ENCODE measurements around the gene PSMC3. TPM values are rescaled to one million over a fixed set of nuclear protein-coding genes. Genes with fewer than 3 reads are reported as not detected.

PSMC3 gene
- total and polyA plus RNA-seq, 9 of the 15 experiments (the other 6 are each of a cell fraction or from before 2014, with no cell fraction given), result 44.3 to 324 (median 240) TPM

- TF ChIP-seq ZNF407 (IDR thresholded peaks at IDR 0.05; ENCODE audit: low read depth), result no peak
- TF ChIP-seq ZNF280B (CRISPR knock-in tag; IDR thresholded peaks at IDR 0.05), result no peak
- TF ChIP-seq JUND (IDR thresholded peaks at IDR 0.05; ENCODE audit: borderline replicate concordance, low read depth, low read length), result peak; percentile 63
- no peak; the same call in 2 of the 3 replicates for TF ChIP-seq JUND (tag; IDR thresholded peaks at IDR 0.05; ENCODE audit: borderline replicate concordance, low read depth, low read length)
- no peak for TF ChIP-seq ZNF253 (CRISPR knock-in tag; conservative IDR thresholded peaks at IDR 0.05)
- TF ChIP-seq CLOCK (CRISPR knock-in tag; IDR thresholded peaks at IDR 0.05; ENCODE audit: borderline replicate concordance), result no peak
- peak in 1 of 3 experiments; percentile 84; a peak in 2 of 6 replicates for TF ChIP-seq ZBTB11 (CRISPR knock-in tag; IDR thresholded peaks at IDR 0.05)
- no peak for TF ChIP-seq HNRNPUL1 (IDR thresholded peaks at IDR 0.05; ENCODE audit: low read length)
These were observed 52.1 kb downstream of the PSMC3 start (continued) for GRCh38 chr11:47373876-47374719.
